HCT116 (cell line): ENCODE measurements around the gene SLC17A2. TPM values are rescaled to one million over a fixed set of nuclear protein-coding genes. Genes with fewer than 3 reads are reported as not detected.

Source experiments
- ATAC-seq: fragments of 200-7000 bp; cut with Tn5 transposase; 2 replicates; pipeline ENCODE4 v1.9.1; 2020; ENCODE audit warnings: mild to moderate bottlenecking, moderate library complexity
- BruUV-seq: library from RNA; stranded (reverse); fragments of 400-500 nt; replicated peaks from 2 replicates; lab custom pipeline; 2021; lab: Mats Ljungman, UMichigan
- CTCF ChIA-PET: fragments of 300-600 bp; sonication (Branson Sonifier 250); formaldehyde crosslinking; loops from one replicate; lab custom pipeline; 2021; ENCODE audit warnings: antibody characterized with exemption; lab: Charles Lee
- POLR2A ChIA-PET: fragments of 300-600, 350-600 bp; sonication (Branson Sonifier 250); formaldehyde crosslinking; loops from one replicate; lab custom pipeline; 2021; ENCODE audit warnings: antibody characterized with exemption; lab: Charles Lee
- RAD21 ChIA-PET, 2 experiments: fragments of 300-600 bp; sonication (Branson Sonifier 250); formaldehyde crosslinking; loops; one replicate each; lab custom pipeline; 2023; ENCODE audit warnings: low total read pairs in 2 of 2; ENCODE audit not compliant: uncharacterized antibody in 2 of 2, unreplicated experiment in 2 of 2, low non-redundant PET in 1 of 2; lab: Charles Lee
- DNase-seq: peaks from one replicate; pipeline ENCODE4 v3.0.0-alpha.2; 2010; ENCODE audit warnings: low read depth, low spot score
- H2AFZ ChIP-seq: fragments of 200-600 bp; shearing (Covaris generic), sonication (generic); 2 replicates; pipeline ENCODE4 v1.6.1; 2017; ENCODE audit warnings: low read depth, mixed run types, mixed read lengths, antibody characterized with exemption, low read length; ENCODE audit not compliant: poor library complexity, severe bottlenecking
- H3K27ac ChIP-seq: 2 replicates; pipeline ENCODE4 v1.5.1; 2012; ENCODE audit warnings: low read depth, low read length
- H3K27me3 ChIP-seq: fragments of 200-600 bp; sonication (generic); 2 replicates; pipeline ENCODE4 v1.6.1; 2016; ENCODE audit warnings: mixed run types, low read length, mixed read lengths; ENCODE audit not compliant: insufficient read depth
- H3K36me3 ChIP-seq, 2 experiments: fragments of 200-500 bp in 1 of 2; fragments of 200-600 bp in 1 of 2; sonication (Bioruptor generic) in 1 of 2; sonication (generic) in 1 of 2; 2 replicates each; pipeline versions ENCODE4 v1.5.1 to v1.6.1; 2014 to 2016; ENCODE audit warnings: low read length in 2 of 2, inconsistent platforms in 1 of 2, mixed read lengths in 1 of 2, mixed run types in 1 of 2; ENCODE audit not compliant: insufficient read depth in 2 of 2, control insufficient read depth in 1 of 2
- H3K4me1 ChIP-seq, 2 experiments: fragments of 200-600 bp in 1 of 2; sonication (generic) in 1 of 2; 2 replicates each; pipeline versions ENCODE4 v1.5.1 to v1.6.1; 2012 to 2017; ENCODE audit warnings: low read length in 2 of 2, inconsistent platforms in 1 of 2, mild to moderate bottlenecking in 1 of 2, mixed read lengths in 1 of 2, mixed run types in 1 of 2, moderate library complexity in 1 of 2; ENCODE audit not compliant: insufficient read depth in 2 of 2, control insufficient read depth in 1 of 2
- H3K4me2 ChIP-seq: fragments of 200-600 bp; sonication (generic); 2 replicates; pipeline ENCODE4 v1.6.1; 2017; ENCODE audit warnings: mixed run types, low read length, mixed read lengths
- H3K4me3 ChIP-seq, 2 experiments: fragments of 200-600 bp in 1 of 2; sonication (generic) in 1 of 2; replicated peaks in 1 of 2; 2 replicates each; pipeline ENCODE4 v1.5.1; 2011 to 2016; ENCODE audit warnings: low read length in 2 of 2, control low read depth in 1 of 2, low read depth in 1 of 2, mild to moderate bottlenecking in 1 of 2, mixed read lengths in 1 of 2, mixed run types in 1 of 2
- H3K79me2 ChIP-seq: fragments of 200-600 bp; sonication (generic); 2 replicates; pipeline ENCODE4 v1.6.1; 2017; ENCODE audit warnings: mild to moderate bottlenecking, mixed run types, low read length, moderate library complexity, mixed read lengths; ENCODE audit not compliant: insufficient read depth
- H3K9ac ChIP-seq: fragments of 200-600 bp; sonication (generic); 2 replicates; pipeline ENCODE4 v1.6.1; 2016; ENCODE audit warnings: low read length, mixed read lengths
- H3K9me2 ChIP-seq: fragments of 200-600 bp; sonication (generic), shearing (Covaris generic); 2 replicates; pipeline ENCODE4 v1.6.1; 2017; ENCODE audit warnings: mixed run types, mild to moderate bottlenecking, moderate library complexity; ENCODE audit not compliant: insufficient read depth
- H3K9me3 ChIP-seq, 2 experiments: fragments of 200-500 bp in 1 of 2; fragments of 200-600 bp in 1 of 2; sonication (Bioruptor generic) in 1 of 2; sonication (generic) in 1 of 2; 2 replicates each; pipeline ENCODE4 v1.6.1; 2014 to 2017; ENCODE audit warnings: low read length in 2 of 2, mixed read lengths in 2 of 2, inconsistent platforms in 1 of 2, low read depth in 1 of 2, mild to moderate bottlenecking in 1 of 2, mixed run types in 1 of 2, moderate library complexity in 1 of 2; ENCODE audit not compliant: control insufficient read depth in 1 of 2, insufficient read depth in 1 of 2
- H4K20me1 ChIP-seq: fragments of 200-600 bp; sonication (generic), shearing (Covaris generic); 2 replicates; pipeline ENCODE4 v1.6.1; 2017; ENCODE audit warnings: mixed run types, mild to moderate bottlenecking, moderate library complexity; ENCODE audit not compliant: insufficient read depth
- ELF1 ChIP-seq: IDR thresholded peaks from 2 replicates; pipeline ENCODE4 v1.6.1; 2012; ENCODE audit warnings: low read depth, borderline replicate concordance
- POLR2A ChIP-seq: IDR thresholded peaks from 2 replicates; pipeline ENCODE4 v1.7.0; 2011; ENCODE audit warnings: borderline replicate concordance; ENCODE audit not compliant: insufficient read depth, insufficient read length; ENCODE audit errors: extremely low read depth
- SIN3A ChIP-seq: IDR thresholded peaks from 2 replicates; pipeline ENCODE4 v1.6.1; 2012; ENCODE audit warnings: low read depth
- TCF7L2 ChIP-seq: IDR thresholded peaks from 2 replicates; pipeline ENCODE4 v1.7.0; 2011; ENCODE audit warnings: borderline replicate concordance, inconsistent platforms; ENCODE audit not compliant: insufficient read depth, insufficient read length; ENCODE audit errors: extremely low read depth
- intact Hi-C: fragments of 100-400 bp; cut with micrococcal nuclease; formaldehyde crosslinking; loops from 2 replicates; pipeline ENCODE4 v1.10.0; 2022
- total RNA-seq: library from RNA; stranded (reverse); gene quantifications from one replicate; pipeline ENCODE4 v1.2.1, GENCODE V29; 2021; ENCODE audit not compliant: unreplicated experiment
- TF ChIP-seq, protein P1 (sequence below), 3 experiments: fragments of 200-600 bp in 1 of 3; sonication (generic) in 1 of 3; IDR thresholded peaks in 2 of 3; conservative IDR thresholded peaks in 1 of 3; 2 replicates each; pipeline ENCODE4 v1.5.1; 2012 to 2017; ENCODE audit warnings: low read depth in 2 of 3, low read length in 2 of 3, antibody characterized with exemption in 1 of 3, borderline replicate concordance in 1 of 3, control low read depth in 1 of 3, mild to moderate bottlenecking in 1 of 3, mixed read lengths in 1 of 3, mixed run types in 1 of 3, moderate library complexity in 1 of 3; ENCODE audit not compliant: insufficient read depth in 1 of 3
- TF ChIP-seq, protein P2 (sequence below): IDR thresholded peaks from 2 replicates; pipeline ENCODE4 v1.6.1; 2012; ENCODE audit warnings: low read depth
- TF ChIP-seq, protein P3 (sequence below): IDR thresholded peaks from 2 replicates; pipeline ENCODE4 v1.6.1; 2012

SLC17A2 gene
- total RNA-seq, 1 experiment from 2014 or later, result not detected

- DNase-seq (no peak), ATAC-seq (no peak)
- no TSS peak for BruUV-seq
- no peaks in the 10 kb centered on the region for H3K27me3 ChIP-seq
- no peaks in the 10 kb centered on the region for H3K9me2 ChIP-seq
- H3K79me2 ChIP-seq, result no peaks in the 10 kb centered on the region
- H3K27ac ChIP-seq, result no peak overlapping the region
- H3K9ac ChIP-seq, result no peak overlapping the region
- POLR2A ChIA-PET, result no interaction called here
- H3K4me2 ChIP-seq, result no peak overlapping the region
- RAD21 ChIA-PET, result no interaction called here
- H2AFZ ChIP-seq, result no peak overlapping the region
- H3K36me3 ChIP-seq, result no peaks in the 10 kb centered on the region
- peaks cover 3% of the 10 kb centered on the region in 2 experiments; a peak in 2 of 4 replicates for H3K9me3 ChIP-seq
- H3K4me3 ChIP-seq, result no peak overlapping the region
- H4K20me1 ChIP-seq, result no peaks in the 10 kb centered on the region
- TF ChIP-seq TCF7L2 (no peak), POLR2A (no peak), ELF1 (no peak), SIN3A (no peak)
- TF ChIP-seq, protein P1, sequence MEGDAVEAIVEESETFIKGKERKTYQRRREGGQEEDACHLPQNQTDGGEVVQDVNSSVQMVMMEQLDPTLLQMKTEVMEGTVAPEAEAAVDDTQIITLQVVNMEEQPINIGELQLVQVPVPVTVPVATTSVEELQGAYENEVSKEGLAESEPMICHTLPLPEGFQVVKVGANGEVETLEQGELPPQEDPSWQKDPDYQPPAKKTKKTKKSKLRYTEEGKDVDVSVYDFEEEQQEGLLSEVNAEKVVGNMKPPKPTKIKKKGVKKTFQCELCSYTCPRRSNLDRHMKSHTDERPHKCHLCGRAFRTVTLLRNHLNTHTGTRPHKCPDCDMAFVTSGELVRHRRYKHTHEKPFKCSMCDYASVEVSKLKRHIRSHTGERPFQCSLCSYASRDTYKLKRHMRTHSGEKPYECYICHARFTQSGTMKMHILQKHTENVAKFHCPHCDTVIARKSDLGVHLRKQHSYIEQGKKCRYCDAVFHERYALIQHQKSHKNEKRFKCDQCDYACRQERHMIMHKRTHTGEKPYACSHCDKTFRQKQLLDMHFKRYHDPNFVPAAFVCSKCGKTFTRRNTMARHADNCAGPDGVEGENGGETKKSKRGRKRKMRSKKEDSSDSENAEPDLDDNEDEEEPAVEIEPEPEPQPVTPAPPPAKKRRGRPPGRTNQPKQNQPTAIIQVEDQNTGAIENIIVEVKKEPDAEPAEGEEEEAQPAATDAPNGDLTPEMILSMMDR (IDR thresholded peaks at IDR 0.05 in 2 of 3, conservative IDR thresholded peaks at IDR 0.05 in 1 of 3; ENCODE audit: borderline replicate concordance in 1 of 3, insufficient read depth in 1 of 3, low read depth in 2 of 3, low read length in 2 of 3), result no peak
- TF ChIP-seq, protein P2, sequence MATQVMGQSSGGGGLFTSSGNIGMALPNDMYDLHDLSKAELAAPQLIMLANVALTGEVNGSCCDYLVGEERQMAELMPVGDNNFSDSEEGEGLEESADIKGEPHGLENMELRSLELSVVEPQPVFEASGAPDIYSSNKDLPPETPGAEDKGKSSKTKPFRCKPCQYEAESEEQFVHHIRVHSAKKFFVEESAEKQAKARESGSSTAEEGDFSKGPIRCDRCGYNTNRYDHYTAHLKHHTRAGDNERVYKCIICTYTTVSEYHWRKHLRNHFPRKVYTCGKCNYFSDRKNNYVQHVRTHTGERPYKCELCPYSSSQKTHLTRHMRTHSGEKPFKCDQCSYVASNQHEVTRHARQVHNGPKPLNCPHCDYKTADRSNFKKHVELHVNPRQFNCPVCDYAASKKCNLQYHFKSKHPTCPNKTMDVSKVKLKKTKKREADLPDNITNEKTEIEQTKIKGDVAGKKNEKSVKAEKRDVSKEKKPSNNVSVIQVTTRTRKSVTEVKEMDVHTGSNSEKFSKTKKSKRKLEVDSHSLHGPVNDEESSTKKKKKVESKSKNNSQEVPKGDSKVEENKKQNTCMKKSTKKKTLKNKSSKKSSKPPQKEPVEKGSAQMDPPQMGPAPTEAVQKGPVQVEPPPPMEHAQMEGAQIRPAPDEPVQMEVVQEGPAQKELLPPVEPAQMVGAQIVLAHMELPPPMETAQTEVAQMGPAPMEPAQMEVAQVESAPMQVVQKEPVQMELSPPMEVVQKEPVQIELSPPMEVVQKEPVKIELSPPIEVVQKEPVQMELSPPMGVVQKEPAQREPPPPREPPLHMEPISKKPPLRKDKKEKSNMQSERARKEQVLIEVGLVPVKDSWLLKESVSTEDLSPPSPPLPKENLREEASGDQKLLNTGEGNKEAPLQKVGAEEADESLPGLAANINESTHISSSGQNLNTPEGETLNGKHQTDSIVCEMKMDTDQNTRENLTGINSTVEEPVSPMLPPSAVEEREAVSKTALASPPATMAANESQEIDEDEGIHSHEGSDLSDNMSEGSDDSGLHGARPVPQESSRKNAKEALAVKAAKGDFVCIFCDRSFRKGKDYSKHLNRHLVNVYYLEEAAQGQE, result no peak
- TF ChIP-seq, protein P3, sequence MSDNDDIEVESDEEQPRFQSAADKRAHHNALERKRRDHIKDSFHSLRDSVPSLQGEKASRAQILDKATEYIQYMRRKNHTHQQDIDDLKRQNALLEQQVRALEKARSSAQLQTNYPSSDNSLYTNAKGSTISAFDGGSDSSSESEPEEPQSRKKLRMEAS, result no peak
- H3K4me1 ChIP-seq, result no peaks in the 10 kb centered on the region
- CTCF ChIA-PET, result no interaction called here
- intact Hi-C loops, result no loop called here
Observed at GRCh38 chr6:25954756-25955155, 24.3 kb upstream of the SLC17A2 start.
